Loucy (cell line): ENCODE data around the gene SNAI1.

Experiments used
- CTCF ChIP-seq: fragments of 200-600 bp; sonication (generic); conservative IDR thresholded peaks from 2 replicates; pipeline ENCODE4 v1.5.1; 2014; ENCODE audit warnings: mild to moderate bottlenecking, antibody characterized with exemption, low read length
- EZH2phosphoT487 ChIP-seq: fragments of 200-600 bp; IDR thresholded peaks from 2 replicates; pipeline ENCODE4 v1.6.1; 2018; ENCODE audit warnings: antibody characterized with exemption, mild to moderate bottlenecking, moderate library complexity, borderline replicate concordance

- TF ChIP-seq CTCF (no peak), EZH2phosphoT487 (no peak)
Measured at GRCh38 chr20:49965781-49966305, 16.9 kb upstream of the SNAI1 start.
